Panc1 (cell line): ENCODE data around the gene MRPL17. TPM values are rescaled to one million over a fixed set of nuclear protein-coding genes. Genes with fewer than 3 reads are reported as not detected.
A peak's percentile ranks its signal among the peaks of the same experiment; 100 is the strongest.

ENCODE experiments used
- ATAC-seq: fragments of 200-7000 bp; cut with Tn5 transposase; 2 replicates; pipeline ENCODE4 v1.9.1; 2020; ENCODE audit warnings: mild to moderate bottlenecking, moderate library complexity
- BruUV-seq: library from RNA; stranded (reverse); fragments of 400-500 nt; replicated peaks from 2 replicates; lab custom pipeline; 2021; lab: Mats Ljungman, UMichigan
- CTCF ChIA-PET: fragments of 300-600 bp; sonication (Branson Sonifier 250); formaldehyde crosslinking; loops from one replicate; lab custom pipeline; 2022; ENCODE audit warnings: antibody characterized with exemption; lab: Charles Lee
- POLR2A ChIA-PET: fragments of 300-600 bp; sonication (Branson Sonifier 250); formaldehyde crosslinking; loops from one replicate; lab custom pipeline; 2022; ENCODE audit warnings: antibody characterized with exemption; lab: Charles Lee
- DNase-seq: peaks from one replicate; pipeline ENCODE4 v3.0.0-alpha.2; 2010; ENCODE audit warnings: low read depth, low spot score
- H3K27ac ChIP-seq: 2 replicates; pipeline ENCODE4 v1.5.1; 2011; ENCODE audit warnings: mild to moderate bottlenecking, low read length, inconsistent platforms
- H3K27me3 ChIP-seq: fragments of 200-500 bp; sonication (Bioruptor generic); 2 replicates; pipeline ENCODE4 v1.6.0; 2014; ENCODE audit warnings: low read length, inconsistent platforms; ENCODE audit not compliant: control insufficient read depth, insufficient read depth
- H3K36me3 ChIP-seq: fragments of 200-500 bp; sonication (Bioruptor generic); 2 replicates; pipeline ENCODE4 v1.5.1; 2014; ENCODE audit warnings: inconsistent platforms, mild to moderate bottlenecking, low read length, moderate library complexity; ENCODE audit not compliant: control insufficient read depth, insufficient read depth
- H3K4me1 ChIP-seq: 2 replicates; pipeline ENCODE4 v1.5.1; 2011; ENCODE audit warnings: inconsistent platforms, mild to moderate bottlenecking, low read length, moderate library complexity; ENCODE audit not compliant: control insufficient read depth, insufficient read depth
- H3K4me3 ChIP-seq, 2 experiments: 2 replicates each; pipeline ENCODE4 v1.5.1; 2011 to 2012; ENCODE audit warnings: low read depth in 2 of 2, low read length in 2 of 2, mild to moderate bottlenecking in 2 of 2, inconsistent platforms in 1 of 2, moderate library complexity in 1 of 2
- H3K9me3 ChIP-seq: fragments of 200-500 bp; sonication (Bioruptor generic); 2 replicates; pipeline ENCODE4 v1.5.1; 2014; ENCODE audit warnings: low read depth, mild to moderate bottlenecking, inconsistent platforms, low read length, moderate library complexity; ENCODE audit not compliant: control insufficient read depth, insufficient read depth
- CTCF ChIP-seq: fragments of 450-650 bp; IDR thresholded peaks from 2 replicates; pipeline ENCODE4 v1.5.1; 2017; ENCODE audit warnings: mild to moderate bottlenecking
- POLR2AphosphoS5 ChIP-seq: IDR thresholded peaks from 2 replicates; pipeline ENCODE4 v1.6.1; 2012; ENCODE audit warnings: mild to moderate bottlenecking, low read depth, low read length, moderate library complexity
- REST ChIP-seq, 2 experiments: IDR thresholded peaks; 2 replicates each; pipeline ENCODE4 v1.6.1; 2011 to 2012; ENCODE audit warnings: low read depth in 2 of 2, control low read depth in 1 of 2, low read length in 1 of 2, mild to moderate bottlenecking in 1 of 2, moderate library complexity in 1 of 2; ENCODE audit not compliant: insufficient read depth in 1 of 2
- SIN3A ChIP-seq: IDR thresholded peaks from 2 replicates; pipeline ENCODE4 v1.6.1; 2012; ENCODE audit warnings: low read depth, mild to moderate bottlenecking, low read length, moderate library complexity, borderline replicate concordance; ENCODE audit not compliant: insufficient read depth
- TCF7L2 ChIP-seq: IDR thresholded peaks from 2 replicates; pipeline ENCODE4 v1.6.1; 2011; ENCODE audit warnings: mild to moderate bottlenecking, low read depth, low read length, inconsistent platforms
- in situ Hi-C: cut with HindIII; loops from 2 replicates; pipeline ENCODE4 v1.10.0; 2016; ENCODE audit warnings: low sequenced_read_pairs, low pct_unique_long_range_greater_than_20kb
- intact Hi-C: fragments of 100-400 bp; cut with micrococcal nuclease; formaldehyde crosslinking; loops from one replicate; pipeline ENCODE4 v1.10.0; 2022; ENCODE audit not compliant: unreplicated experiment
- total RNA-seq: library from RNA; stranded (reverse); gene quantifications from one replicate; pipeline ENCODE4 v1.2.1, GENCODE V29; 2021; ENCODE audit not compliant: unreplicated experiment

The MRPL17 gene
- total RNA-seq, 1 experiment from 2014 or later, result 115 TPM

GRCh38 chr11:6694229-6694535 lies 11.0 kb upstream of the MRPL17 start:
- no peak for DNase-seq
- in situ Hi-C loops (no loop called here), intact Hi-C loops (no loop called here)
- H3K27me3 ChIP-seq, result peaks cover 5% of the 10 kb centered on the region; the same call in 1 of the 2 replicates
- no peak overlapping the region for H3K4me3 ChIP-seq
- no peaks in the 10 kb centered on the region for H3K4me1 ChIP-seq
- TF ChIP-seq SIN3A (no peak), POLR2AphosphoS5 (no peak), CTCF (no peak), TCF7L2 (no peak), REST (IDR thresholded peaks at IDR 0.05; ENCODE audit: insufficient read depth in 1 of 2, low read depth in 2 of 2, low read length in 1 of 2) (no peak)
- ATAC-seq, result no peak
- POLR2A ChIA-PET, result interaction anchor here (0.6 kb wide), 1 partner anchor 140 kb away, joined by 3 read pairs; no protein-coding TSS in a partner anchor
- H3K27ac ChIP-seq, result no peak overlapping the region
- CTCF ChIA-PET, result interaction anchor here (0.6 kb wide), 1 partner anchor 110 kb away, joined by 3 read pairs; no protein-coding TSS in a partner anchor
- H3K9me3 ChIP-seq, result no peaks in the 10 kb centered on the region
- no peaks in the 10 kb centered on the region for H3K36me3 ChIP-seq
- no TSS peak for BruUV-seq

- BruUV-seq, result no TSS peak
- POLR2A ChIA-PET, result interaction anchor here (0.6 kb wide), 1 partner anchor 139 kb away, joined by 3 read pairs; no protein-coding TSS in a partner anchor
- no peak overlapping the region for H3K27ac ChIP-seq
- H3K27me3 ChIP-seq, result peaks cover 5% of the 10 kb centered on the region; the same call in 1 of the 2 replicates
- H3K36me3 ChIP-seq, result no peaks in the 10 kb centered on the region
- intact Hi-C loops, result no loop called here
- no peaks in the 10 kb centered on the region for H3K9me3 ChIP-seq
- CTCF ChIA-PET, result no interaction called here
- H3K4me1 ChIP-seq, result no peaks in the 10 kb centered on the region
- ATAC-seq (no peak), DNase-seq (peak; percentile 83)
- in situ Hi-C loops, result no loop called here
- no peak overlapping the region for H3K4me3 ChIP-seq
- TF ChIP-seq POLR2AphosphoS5 (no peak), CTCF (no peak), REST (IDR thresholded peaks at IDR 0.05; ENCODE audit: insufficient read depth in 1 of 2, low read depth in 2 of 2, low read length in 1 of 2) (no peak)
Observed at GRCh38 chr11:6693342-6694228, 10.4 kb upstream of the MRPL17 start.
